Measurements from ENCODE around the gene PKD2L2.

DNA sequence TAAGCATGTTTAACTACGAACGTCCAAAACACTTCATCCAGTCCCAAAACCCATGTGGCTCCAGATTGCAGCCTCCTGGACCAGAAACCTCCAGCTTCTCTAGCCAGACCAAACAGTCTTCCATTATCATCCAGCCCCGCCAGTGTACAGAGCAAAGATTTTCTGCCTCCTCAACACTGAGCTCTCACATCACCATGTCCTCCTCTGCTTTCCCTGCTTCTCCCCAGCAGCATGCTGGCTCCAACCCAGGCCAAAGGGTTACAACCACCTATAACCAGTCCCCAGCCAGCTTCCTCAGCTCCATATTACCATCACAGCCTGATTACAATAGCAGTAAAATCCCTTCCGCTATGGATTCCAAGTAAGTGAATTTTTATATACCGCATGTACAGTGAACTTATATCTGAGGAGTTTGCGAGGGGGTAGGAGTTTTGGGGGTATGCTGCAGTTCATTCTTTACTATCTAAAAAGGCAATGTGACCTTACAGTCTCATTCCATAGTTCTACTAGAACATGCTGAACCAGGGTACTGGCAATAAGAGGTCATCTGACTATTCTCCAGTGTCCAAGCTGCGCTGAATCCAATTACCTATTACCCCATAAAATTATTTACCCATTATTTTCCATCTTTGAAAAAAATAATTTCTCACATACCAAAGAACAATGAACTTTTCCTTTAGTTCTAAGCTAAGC is 18.5 kb upstream of the PKD2L2 start:
- TF ChIP-seq, protein P1, sequence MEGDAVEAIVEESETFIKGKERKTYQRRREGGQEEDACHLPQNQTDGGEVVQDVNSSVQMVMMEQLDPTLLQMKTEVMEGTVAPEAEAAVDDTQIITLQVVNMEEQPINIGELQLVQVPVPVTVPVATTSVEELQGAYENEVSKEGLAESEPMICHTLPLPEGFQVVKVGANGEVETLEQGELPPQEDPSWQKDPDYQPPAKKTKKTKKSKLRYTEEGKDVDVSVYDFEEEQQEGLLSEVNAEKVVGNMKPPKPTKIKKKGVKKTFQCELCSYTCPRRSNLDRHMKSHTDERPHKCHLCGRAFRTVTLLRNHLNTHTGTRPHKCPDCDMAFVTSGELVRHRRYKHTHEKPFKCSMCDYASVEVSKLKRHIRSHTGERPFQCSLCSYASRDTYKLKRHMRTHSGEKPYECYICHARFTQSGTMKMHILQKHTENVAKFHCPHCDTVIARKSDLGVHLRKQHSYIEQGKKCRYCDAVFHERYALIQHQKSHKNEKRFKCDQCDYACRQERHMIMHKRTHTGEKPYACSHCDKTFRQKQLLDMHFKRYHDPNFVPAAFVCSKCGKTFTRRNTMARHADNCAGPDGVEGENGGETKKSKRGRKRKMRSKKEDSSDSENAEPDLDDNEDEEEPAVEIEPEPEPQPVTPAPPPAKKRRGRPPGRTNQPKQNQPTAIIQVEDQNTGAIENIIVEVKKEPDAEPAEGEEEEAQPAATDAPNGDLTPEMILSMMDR (IDR thresholded peaks at IDR 0.05; ENCODE audit: borderline replicate concordance, extremely low read depth, low read length, poor library complexity, severe bottlenecking) = no peak
- no peak for TF ChIP-seq EZH2 (IDR thresholded peaks at IDR 0.05; ENCODE audit: borderline replicate concordance, low read depth, low read length, severe bottlenecking)
